Lower leg skin (tissue), 4 donors: ENCODE results near the gene GYPC. TPM values are rescaled to one million over a fixed set of nuclear protein-coding genes. Genes with fewer than 3 reads are reported as not detected.
"Not testable (repeated sequence)": the region's sequence is repeated elsewhere in the genome, so short reads cannot be mapped to it uniquely, and the experiment has no call there.

ENCODE experiments used
- DNase-seq, 2 donors: peaks; one replicate each; pipeline ENCODE4 v3.0.0-alpha.2; 2019; ENCODE audit warnings: low spot score in 2 of 2
- H3K4me3 ChIP-seq: fragments of 200-600 bp; sonication (generic); 2 replicates; pipeline ENCODE4 v1.5.1; 2017; ENCODE audit warnings: mild to moderate bottlenecking, low read depth; ENCODE audit not compliant: poor library complexity, severe bottlenecking
- CTCF ChIP-seq, 3 donors: fragments of 450-650 bp; IDR thresholded peaks; one replicate each; pipeline ENCODE4 v1.5.1; 2016; ENCODE audit warnings: antibody characterized with exemption in 3 of 3, mild to moderate bottlenecking in 3 of 3, moderate library complexity in 2 of 3
- POLR2A ChIP-seq, 2 donors: fragments of 450-650 bp; IDR thresholded peaks; one replicate each; pipeline ENCODE4 v1.6.1; 2016 to 2017; ENCODE audit warnings: antibody characterized with exemption in 2 of 2, mild to moderate bottlenecking in 1 of 2, moderate library complexity in 1 of 2
- WGBS, 2 donors: methylation state at CpG; one replicate each; pipeline ENCODE4 v1.1.5; 2018; 5-methylcytosine and 5-hydroxymethylcytosine counted together
- intact Hi-C: fragments of 100-400 bp; cut with DNase I; formaldehyde crosslinking; loops from one replicate; pipeline ENCODE4 v1.15.0; 2023; ENCODE audit warnings: low total_unique reads
- total RNA-seq, 4 donors: library from RNA; depleted of rRNA; stranded (reverse); fragments of >200 nt; gene quantifications; one replicate each; pipeline ENCODE4 v1.1.0, GENCODE V29; 2016

The GYPC gene
- total RNA-seq, 4 donors from 2014 or later, result 16.9 to 55.6 (median 21.7) TPM

- DNase-seq, result no peak
- H3K4me3 ChIP-seq, result no peak overlapping the region
- intact Hi-C loops, result no loop called here
- WGBS, 2 donors, result 57 to 75% methylated on average over 1 of the region's 1 CpG
- no peak for TF ChIP-seq POLR2A (IDR thresholded peaks at IDR 0.05)
- TF ChIP-seq CTCF (IDR thresholded peaks at IDR 0.05), result no peak
Measured at GRCh38 chr2:126645211-126645618, 10.7 kb upstream of the GYPC start.

DNA sequence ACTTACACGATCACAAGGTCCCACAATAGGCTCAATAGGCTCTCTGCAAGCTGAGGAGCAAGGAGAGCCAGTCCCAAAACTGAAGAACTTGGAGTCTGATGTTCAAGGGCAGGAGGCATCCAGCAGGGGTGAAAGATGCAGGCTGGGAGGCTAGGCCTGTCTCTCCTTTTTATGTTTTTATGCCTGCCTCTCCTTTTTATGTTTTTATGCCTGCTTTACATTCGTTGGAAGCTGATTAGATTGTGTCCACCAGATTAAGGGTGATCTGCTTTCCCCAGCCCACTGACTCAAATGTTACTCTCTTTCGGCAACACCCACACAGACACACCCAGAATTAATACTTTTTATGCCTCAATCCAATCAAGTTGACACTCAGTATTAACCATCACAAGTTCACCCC lies 9.9 kb upstream of the GYPC start:
- TF ChIP-seq POLR2A (IDR thresholded peaks at IDR 0.05), result no peak
- TF ChIP-seq CTCF (IDR thresholded peaks at IDR 0.05), result no peak
- WGBS, 2 donors, result 85 to 88% methylated on average over 3 of the region's 3 CpGs

DNA sequence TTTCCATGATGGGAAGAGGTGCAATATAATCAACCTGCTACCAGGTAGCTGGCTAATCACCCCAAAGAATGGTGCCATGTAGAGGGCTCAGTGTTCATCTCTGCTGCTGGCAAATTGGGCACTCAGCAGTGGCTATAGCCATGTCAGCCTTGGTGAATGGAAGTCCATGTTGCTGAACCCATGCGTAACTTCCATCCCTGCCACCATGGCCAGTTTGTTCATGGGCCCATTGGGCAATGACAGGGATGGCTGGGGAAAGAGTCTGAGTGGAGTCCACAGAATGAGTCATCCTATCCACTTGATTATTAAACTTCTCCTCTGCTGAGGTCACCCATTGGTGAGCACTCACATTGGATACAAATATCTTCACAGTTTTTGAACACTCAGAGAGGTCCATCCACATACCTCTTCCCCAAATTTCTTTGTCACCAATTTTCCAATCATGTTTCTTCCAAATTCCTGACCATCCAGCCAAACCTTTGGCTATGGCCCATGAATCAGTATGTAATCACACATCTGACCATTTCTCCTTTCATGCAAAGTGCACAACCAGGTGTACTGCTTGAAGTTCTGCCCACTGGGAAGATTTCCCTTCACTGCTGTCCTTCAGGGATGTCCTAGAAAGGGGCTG lies 8.1 kb upstream of the GYPC start:
- intact Hi-C loops, H3K4me3 ChIP-seq: not testable (repeated sequence)
- peak in 1 of 2 donors; percentile 14 for DNase-seq
- 100% methylated on average over 1 of the region's 1 CpG for WGBS, 2 donors

More for the DNA sequence above, 9.9 kb upstream of the GYPC start:
- intact Hi-C loops, result no loop called here
- DNase-seq, result no peak
- H3K4me3 ChIP-seq, result no peak overlapping the region

DNA sequence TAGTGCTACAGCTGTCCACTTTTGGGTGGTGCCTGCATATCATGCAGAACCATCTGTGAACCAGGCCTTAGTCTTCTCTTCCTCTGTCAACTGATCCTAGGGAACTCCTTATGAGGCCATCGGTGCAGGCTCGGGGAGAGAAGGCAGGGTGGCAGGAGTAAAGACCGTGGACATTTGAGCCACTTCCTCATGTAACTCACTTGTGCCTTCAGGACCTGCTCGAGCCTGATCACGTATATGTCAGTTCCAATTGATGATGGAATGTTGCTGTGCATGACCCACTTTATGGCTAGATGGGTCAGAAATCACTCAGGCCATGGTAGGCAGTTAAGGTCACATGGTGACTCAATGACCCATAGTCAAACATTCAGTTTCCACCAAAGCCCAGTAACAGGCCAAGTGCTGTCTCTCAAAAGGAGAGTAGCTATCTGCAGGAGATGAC lies 7.6 kb upstream of the GYPC start:
- intact Hi-C loops, H3K4me3 ChIP-seq: not testable (repeated sequence)
- 67 to 89% methylated on average over 5 of the region's 5 CpGs for WGBS, 2 donors
- peak in 1 of 2 donors; percentile 53 for DNase-seq

DNA sequence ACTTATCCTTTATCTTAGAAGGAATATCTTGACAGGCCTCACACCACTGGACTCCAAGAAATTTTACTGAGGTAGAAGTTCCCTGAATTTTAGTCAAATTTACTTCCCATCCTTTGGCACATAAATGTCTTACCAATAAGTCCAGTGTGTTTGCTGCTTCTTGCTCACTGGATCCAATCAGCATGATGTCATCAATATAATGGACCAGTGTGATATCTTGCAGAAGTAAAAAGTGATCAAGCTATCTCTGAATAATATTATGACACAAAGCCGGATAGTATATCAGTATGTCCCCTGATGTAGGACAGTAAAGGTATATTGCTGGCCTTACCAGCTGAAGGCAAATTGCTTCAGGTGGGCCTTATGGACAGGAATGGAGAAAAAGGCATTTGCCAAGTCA lies 6.9 kb upstream of the GYPC start:
- intact Hi-C loops, result no loop called here
- DNase-seq, result no peak
- 94 to 100% methylated on average over 1 of the region's 1 CpG for WGBS, 2 donors
- TF ChIP-seq POLR2A (IDR thresholded peaks at IDR 0.05), result no peak
- H3K4me3 ChIP-seq, result no peak overlapping the region

DNA sequence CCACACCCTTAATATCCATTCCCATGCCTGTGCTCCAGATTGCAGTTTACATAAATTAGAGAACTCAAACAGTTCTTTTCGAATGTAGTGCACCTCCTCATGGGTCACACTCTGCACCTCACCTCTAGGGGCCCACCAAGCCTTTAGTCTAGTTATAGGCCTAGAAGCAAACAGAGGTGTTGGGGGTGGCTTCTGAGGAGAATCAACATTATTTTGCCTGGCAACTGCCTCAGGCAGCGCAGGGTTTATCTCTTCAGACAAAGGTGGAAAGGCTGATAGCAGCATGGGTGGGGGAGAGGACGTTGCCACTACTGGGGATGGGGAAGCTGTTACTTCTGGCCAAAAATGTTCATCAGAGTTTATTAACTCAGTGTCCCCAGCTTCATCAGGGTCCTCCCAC lies 5.0 kb upstream of the GYPC start:
- no peak for TF ChIP-seq POLR2A (IDR thresholded peaks at IDR 0.05)
- TF ChIP-seq CTCF (IDR thresholded peaks at IDR 0.05), result no peak
- intact Hi-C loops, result no loop called here
- WGBS, 2 donors, result 64 to 91% methylated on average over 3 of the region's 3 CpGs
- DNase-seq, result peak in 1 of 2 donors; percentile 20
- no peak overlapping the region for H3K4me3 ChIP-seq

GRCh38 chr2:126652323-126652891 lies 3.6 kb upstream of the GYPC start:
- no peak overlapping the region for H3K4me3 ChIP-seq
- WGBS, 2 donors, result 50 to 69% methylated on average over 1 of the region's 1 CpG
- no peak for DNase-seq
- no peak for TF ChIP-seq POLR2A (IDR thresholded peaks at IDR 0.05)
- no peak for TF ChIP-seq CTCF (IDR thresholded peaks at IDR 0.05)
- intact Hi-C loops, result no loop called here
